Bronchial smooth muscle cell (primary cell): ENCODE data around the gene RXFP4. TPM values are rescaled to one million over a fixed set of nuclear protein-coding genes. Genes with fewer than 3 reads are reported as not detected.

Experiments used
- total RNA-seq: library from RNA; depleted of rRNA; stranded (reverse); fragments of >200 nt; gene quantifications from 2 replicates; pipeline ENCODE4 v1.2.1, GENCODE V29; 2014

Gene RXFP4
- not detected in 2 replicates for total RNA-seq

DNA sequence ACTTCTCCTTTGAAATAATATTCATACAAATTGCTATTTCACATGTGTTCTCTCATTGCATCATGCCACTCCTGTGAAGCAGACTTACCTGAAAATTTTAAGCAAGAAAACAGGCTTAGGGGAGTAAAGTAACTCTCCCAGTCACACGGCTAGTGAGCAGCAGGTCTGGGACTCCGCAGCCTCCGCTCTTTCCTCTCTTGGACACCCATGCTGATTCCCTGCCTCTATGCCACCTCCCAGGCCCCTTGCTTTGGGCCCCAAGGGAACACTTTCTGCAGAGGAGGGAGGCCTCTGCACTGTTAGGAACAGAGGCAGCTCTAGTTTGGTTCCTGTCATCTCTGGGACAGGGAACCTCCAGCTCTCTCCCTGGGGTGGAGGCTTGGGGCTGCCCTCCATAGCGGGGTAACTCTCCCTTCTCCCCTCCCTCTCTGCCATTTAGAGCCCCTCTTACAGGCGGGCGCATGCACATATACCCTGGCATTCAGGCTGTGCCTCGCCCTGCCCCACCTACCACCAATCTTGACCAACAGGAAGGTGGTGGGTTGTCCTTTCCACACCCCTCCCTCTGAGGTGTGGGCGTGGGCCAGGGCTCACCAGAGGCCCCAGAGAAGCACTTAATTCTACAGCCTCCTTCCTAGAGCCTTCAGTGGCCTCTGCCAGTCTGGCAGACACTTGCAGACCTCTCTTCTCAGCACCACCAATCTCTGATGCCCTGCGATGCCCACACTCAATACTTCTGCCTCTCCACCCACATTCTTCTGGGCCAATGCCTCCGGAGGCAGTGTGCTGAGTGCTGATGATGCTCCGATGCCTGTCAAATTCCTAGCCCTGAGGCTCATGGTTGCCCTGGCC, at the start of gene RXFP4:
RXFP4 (plus strand) TSS at position 646 of the 852 bp plus-strand sequence; CDS start at position 718, 72 bp downstream.

GRCh38 chr1:155911156-155912055, 30.0 kb upstream of the RXFP4 start, which contains the start of gene RIT1:
Gene RIT1, minus strand, starts transcription at chr1:155911349. Its CDS starts 588 bp downstream, at chr1:155910761.

GRCh38 chr1:155934097-155934935, 7.1 kb upstream of the RXFP4 start, which contains the start of gene KHDC4:
Gene KHDC4, minus strand, starts transcription at chr1:155934413. Its CDS starts 40 bp downstream, at chr1:155934373.

GRCh38 chr1:155978325-155978972, 37.0 kb downstream of the RXFP4 start, which contains the start of gene ARHGEF2:
Gene ARHGEF2, minus strand, starts transcription at chr1:155978547. Its CDS starts 120 bp downstream, at chr1:155978427.

Other genes with a start within 250 kb of the RXFP4 start
- 23.6 and 24.1 TPM in 2 replicates for gene GON4L, start 84.4 kb upstream of the RXFP4 start, total RNA-seq
- 37.8 and 39.4 TPM in 2 replicates for gene SYT11, start 82.1 kb upstream of the RXFP4 start, total RNA-seq
- 24.6 and 40.6 TPM in 2 replicates for gene RIT1, start 30.3 kb upstream of the RXFP4 start, total RNA-seq
- gene KHDC4, start 7.2 kb upstream of the RXFP4 start, total RNA-seq: 18.0 and 24.0 TPM in 2 replicates
- gene ARHGEF2, start 36.9 kb downstream of the RXFP4 start, total RNA-seq: 68.9 and 151 TPM in 2 replicates
- 363 and 500 TPM in 2 replicates for gene SSR2, start 79.3 kb downstream of the RXFP4 start, total RNA-seq
- gene UBQLN4, start 112.2 kb downstream of the RXFP4 start, total RNA-seq: 6.4 and 6.9 TPM in 2 replicates
- gene LAMTOR2, start 113.1 kb downstream of the RXFP4 start, total RNA-seq: 68.1 and 77.3 TPM in 2 replicates
- gene RAB25, start 119.5 kb downstream of the RXFP4 start, total RNA-seq: 0.09 TPM in 1 of 2 replicates, not detected in the other
- 1.2 and 1.4 TPM in 2 replicates for gene MEX3A, start 140.8 kb downstream of the RXFP4 start, total RNA-seq
- gene LMNA, start 173.1 kb downstream of the RXFP4 start, total RNA-seq: 1,299 and 1,396 TPM in 2 replicates
- 0.95 and 1.6 TPM in 2 replicates for gene SEMA4A, start 211.9 kb downstream of the RXFP4 start, total RNA-seq